Spleen (tissue), 11 donors: ENCODE measurements around the gene ATG16L2. TPM values are rescaled to one million over a fixed set of nuclear protein-coding genes. Genes with fewer than 3 reads are reported as not detected.

Experiments
- DNase-seq: peaks from one replicate; pipeline ENCODE4 v3.0.0-alpha.2; 2020
- H3K27ac ChIP-seq, 8 donors: fragments of 200-600 bp; sonication (generic) in 7 of 8; 1 replicate in 4 of 8; 2 replicates in 4 of 8; pipeline versions ENCODE4 v1.5.0 to v1.8.0; 2016 to 2021; ENCODE audit warnings: inconsistent platforms in 4 of 8, mild to moderate bottlenecking in 4 of 8, moderate library complexity in 1 of 8
- H3K27me3 ChIP-seq, 7 donors: fragments of 200-600 bp; sonication (generic) in 6 of 7; replicated peaks in 1 of 7; 1 replicate in 4 of 7; 2 replicates in 3 of 7; pipeline versions ENCODE4 v1.5.0 to v1.8.0; 2016 to 2021; ENCODE audit warnings: inconsistent platforms in 3 of 7, mild to moderate bottlenecking in 1 of 7
- H3K36me3 ChIP-seq, 6 donors: fragments of 200-600 bp; sonication (generic) in 5 of 6; 1 replicate in 4 of 6; 2 replicates in 2 of 6; pipeline versions ENCODE4 v1.5.0 to v1.8.0; 2016 to 2021; ENCODE audit warnings: inconsistent platforms in 2 of 6
- H3K4me1 ChIP-seq, 6 donors: fragments of 200-600 bp; sonication (generic) in 5 of 6; 1 replicate in 3 of 6; 2 replicates in 3 of 6; pipeline versions ENCODE4 v1.5.0 to v1.8.0; 2016 to 2021; ENCODE audit warnings: inconsistent platforms in 3 of 6
- H3K4me3 ChIP-seq, 8 donors: fragments of 200-600 bp; sonication (generic) in 7 of 8; 1 replicate in 4 of 8; 2 replicates in 4 of 8; pipeline versions ENCODE4 v1.5.0 to v1.8.0; 2016 to 2021; ENCODE audit warnings: inconsistent platforms in 4 of 8, mild to moderate bottlenecking in 4 of 8, moderate library complexity in 2 of 8
- H3K9me3 ChIP-seq, 8 donors: fragments of 200-600 bp; sonication (generic) in 7 of 8; 1 replicate in 4 of 8; 2 replicates in 4 of 8; pipeline versions ENCODE4 v1.5.0 to v1.8.0; 2016 to 2021; ENCODE audit warnings: inconsistent platforms in 4 of 8
- CTCF ChIP-seq, 11 experiments: fragments of 200-600 bp in 7 of 11; fragments of 450-650 bp in 4 of 11; sonication (generic) in 4 of 11; IDR thresholded peaks in 8 of 11; conservative IDR thresholded peaks in 3 of 11; 1 replicate in 7 of 11; 2 replicates in 4 of 11; pipeline versions ENCODE4 v1.4.0 to v1.8.0; 2016 to 2021; ENCODE audit warnings: antibody characterized with exemption in 11 of 11, inconsistent platforms in 4 of 11, mild to moderate bottlenecking in 1 of 11
- POLR2A ChIP-seq, 3 donors: fragments of 450-650 bp; IDR thresholded peaks; one replicate each; pipeline ENCODE4 v1.5.1; 2017; ENCODE audit warnings: antibody characterized with exemption in 3 of 3, mild to moderate bottlenecking in 1 of 3
- POLR2AphosphoS5 ChIP-seq, 3 donors: sonication (generic); formaldehyde crosslinking; IDR thresholded peaks; one replicate each; pipeline ENCODE4 v1.5.1; 2017; ENCODE audit warnings: antibody characterized with exemption in 3 of 3
- WGBS, 5 donors: extraction: QIAGEN DNeasy Blood & Tissue Kit in 3 of 5; methylation state at CpG; one replicate each; pipeline versions ENCODE4 v1.1.5 to v1.1.7; 2013 to 2018; 5-methylcytosine and 5-hydroxymethylcytosine counted together
- intact Hi-C: fragments of 100-400 bp; cut with DNase I; formaldehyde crosslinking; loops from one replicate; pipeline ENCODE4 v1.15.0; 2023; ENCODE audit warnings: low total_unique reads
- polyA plus RNA-seq, 3 donors: library from polyadenylated mRNA; stranded (reverse); fragments of 200-250 nt; gene quantifications; one replicate each; pipeline ENCODE4 v1.2.1, GENCODE V29; 2013
- total RNA-seq, 7 donors: library from RNA; depleted of rRNA in 3 of 7; stranded (reverse); fragments of >200 nt in 3 of 7; fragmentation: NEBNext Ultra II Directional in 4 of 7; extraction: Animal tissue kit (Norgen Biotek cat#: 25700) in 4 of 7; gene quantifications; one replicate each; pipeline versions ENCODE4 v1.1.0 to v1.2.1, GENCODE V29; 2016 to 2021
- donor health status: healthy with polysubstance abuse.
- donor health status: DM: no; HTN: no; CAD: no; lungs with moderate emphysema.
- donor health status: DM: no; HTN: no; CAD: no.
- donor health status: Bipolar disorder and iron deficiency.
- donor health status: healthy.
- donor health status: DM: no; HTN: no; CAD: no.
- donor health status: DM: yes; HTN: yes; CAD: no.

Gene ATG16L2
- total and polyA plus RNA-seq, 10 donors = 96.9 to 368 (median 237) TPM

- Histone ChIP-seq H3K4me1 (peaks cover 29 to 93% (median 68%) of the 10 kb centered on the region in 6 donors), H3K27ac (peak overlapping the region; percentile 98 to 99 (median 98)), H3K36me3 (peaks cover 0 to 44% (median 19%) of the 10 kb centered on the region in 6 donors), H3K27me3 (no peaks in the 10 kb centered on the region), H3K4me3 (peak overlapping the region; percentile 72 to 99 (median 92)), H3K9me3 (no peaks in the 10 kb centered on the region)
- intact Hi-C loops = no loop called here
- DNase-seq = peak; percentile 85
- WGBS, 5 donors = 4 to 7% (median 5%) methylated on average over 20 to 24 of the region's 24 CpGs
- TF ChIP-seq CTCF (IDR thresholded peaks at IDR 0.05 in 8 of 11, conservative IDR thresholded peaks at IDR 0.05 in 3 of 11) (peak; percentile 43 to 82 (median 71)), POLR2A (IDR thresholded peaks at IDR 0.05) (no peak)
These were observed 1.1 kb upstream of the ATG16L2 start for GRCh38 chr11:72812967-72813739.

GRCh38 chr11:72813740-72814285 lies 398 bp upstream of the ATG16L2 start:
- TF ChIP-seq POLR2A (IDR thresholded peaks at IDR 0.05) = peak in 2 of 3 donors; percentile 15 to 50
- TF ChIP-seq CTCF (IDR thresholded peaks at IDR 0.05 in 8 of 11, conservative IDR thresholded peaks at IDR 0.05 in 3 of 11) = no peak
- peak in 2 of 3 donors; percentile 66 to 76 for TF ChIP-seq POLR2AphosphoS5 (IDR thresholded peaks at IDR 0.05)
- Histone ChIP-seq H3K36me3 (peaks cover 0 to 44% (median 26%) of the 10 kb centered on the region in 6 donors), H3K4me3 (peak overlapping the region; percentile 72 to 99 (median 92)), H3K27me3 (no peaks in the 10 kb centered on the region), H3K27ac (peak overlapping the region; percentile 98 to 99 (median 98)), H3K9me3 (no peaks in the 10 kb centered on the region), H3K4me1 (peaks cover 27 to 92% (median 63%) of the 10 kb centered on the region in 6 donors)
- intact Hi-C loops = no loop called here
- DNase-seq = peak; percentile 98
- 0 to 1% (median 0%) methylated on average over 35 to 47 of the region's 47 CpGs for WGBS, 5 donors

GRCh38 chr11:72815110-72815618 lies 953 bp downstream of the ATG16L2 start:
- WGBS, 5 donors = 0 to 15% (median 3%) methylated on average over 3 to 13 of the region's 13 CpGs
- H3K4me3 ChIP-seq = peak overlapping the region; percentile 72 to 99 (median 92)
- no peaks in the 10 kb centered on the region for H3K9me3 ChIP-seq
- no peak for TF ChIP-seq CTCF (IDR thresholded peaks at IDR 0.05 in 8 of 11, conservative IDR thresholded peaks at IDR 0.05 in 3 of 11)
- TF ChIP-seq POLR2AphosphoS5 (IDR thresholded peaks at IDR 0.05) = no peak
- TF ChIP-seq POLR2A (IDR thresholded peaks at IDR 0.05) = no peak
- DNase-seq = no peak
- peak overlapping the region; percentile 98 to 99 (median 98) for H3K27ac ChIP-seq
- H3K27me3 ChIP-seq = no peaks in the 10 kb centered on the region
- intact Hi-C loops = no loop called here
- peaks cover 0 to 44% (median 32%) of the 10 kb centered on the region in 6 donors for H3K36me3 ChIP-seq
- H3K4me1 ChIP-seq = peaks cover 27 to 85% (median 58%) of the 10 kb centered on the region in 6 donors
